Kidney epithelial cell (primary cell): ENCODE measurements around the gene FAM221A. TPM values are rescaled to one million over a fixed set of nuclear protein-coding genes. Genes with fewer than 3 reads are reported as not detected.
A peak's percentile ranks its signal among the peaks of the same experiment; 100 is the strongest.

Experiments used
- DNase-seq: peaks from one replicate; pipeline ENCODE4 v3.0.0-alpha.2; 2010; ENCODE audit warnings: low read depth
- H3K27me3 ChIP-seq: 2 replicates; pipeline ENCODE4 v1.6.0; 2011; ENCODE audit warnings: low read length; ENCODE audit not compliant: control insufficient read depth, insufficient read depth
- H3K36me3 ChIP-seq: 2 replicates; pipeline ENCODE4 v1.5.1; 2011; ENCODE audit warnings: low read length; ENCODE audit not compliant: control insufficient read depth, insufficient read depth
- H3K4me3 ChIP-seq: 2 replicates; pipeline ENCODE4 v1.5.1; 2011; ENCODE audit warnings: low read depth, mild to moderate bottlenecking, control low read depth, low read length
- total RNA-seq: library from RNA; depleted of rRNA; stranded (reverse); fragments of >200 nt; gene quantifications from 2 replicates; pipeline ENCODE4 v1.2.3, GENCODE V29; 2015
- TF ChIP-seq, protein P1 (sequence below): IDR thresholded peaks from 2 replicates; pipeline ENCODE4 v1.5.1; 2011; ENCODE audit warnings: mild to moderate bottlenecking, moderate library complexity, low read length, control low read depth, inconsistent platforms; ENCODE audit not compliant: insufficient read depth, poor library complexity, severe bottlenecking

FAM221A gene
- total RNA-seq, 1 donor from 2014 or later: 15.5 TPM

DNA sequence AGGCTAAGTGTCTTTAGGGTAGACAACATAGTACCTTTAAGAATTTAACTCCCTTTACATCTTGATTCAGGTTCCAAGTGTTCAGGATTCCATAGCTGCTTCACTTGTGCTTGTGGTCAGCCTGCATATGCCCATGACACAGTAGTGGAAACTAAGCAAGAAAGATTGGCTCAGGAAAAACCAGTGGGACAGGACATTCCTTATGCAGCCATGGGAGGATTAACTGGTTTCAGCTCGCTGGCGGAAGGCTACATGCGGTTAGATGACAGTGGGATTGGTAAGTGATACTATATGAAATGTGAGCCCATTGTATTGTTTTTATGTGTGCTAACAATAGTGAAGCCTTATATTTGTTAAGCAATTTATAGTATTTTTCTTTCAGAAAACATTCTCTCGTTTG is 11.3 kb downstream of the FAM221A start:
- no peak for DNase-seq
- no peak overlapping the region for H3K4me3 ChIP-seq
- TF ChIP-seq, protein P1, sequence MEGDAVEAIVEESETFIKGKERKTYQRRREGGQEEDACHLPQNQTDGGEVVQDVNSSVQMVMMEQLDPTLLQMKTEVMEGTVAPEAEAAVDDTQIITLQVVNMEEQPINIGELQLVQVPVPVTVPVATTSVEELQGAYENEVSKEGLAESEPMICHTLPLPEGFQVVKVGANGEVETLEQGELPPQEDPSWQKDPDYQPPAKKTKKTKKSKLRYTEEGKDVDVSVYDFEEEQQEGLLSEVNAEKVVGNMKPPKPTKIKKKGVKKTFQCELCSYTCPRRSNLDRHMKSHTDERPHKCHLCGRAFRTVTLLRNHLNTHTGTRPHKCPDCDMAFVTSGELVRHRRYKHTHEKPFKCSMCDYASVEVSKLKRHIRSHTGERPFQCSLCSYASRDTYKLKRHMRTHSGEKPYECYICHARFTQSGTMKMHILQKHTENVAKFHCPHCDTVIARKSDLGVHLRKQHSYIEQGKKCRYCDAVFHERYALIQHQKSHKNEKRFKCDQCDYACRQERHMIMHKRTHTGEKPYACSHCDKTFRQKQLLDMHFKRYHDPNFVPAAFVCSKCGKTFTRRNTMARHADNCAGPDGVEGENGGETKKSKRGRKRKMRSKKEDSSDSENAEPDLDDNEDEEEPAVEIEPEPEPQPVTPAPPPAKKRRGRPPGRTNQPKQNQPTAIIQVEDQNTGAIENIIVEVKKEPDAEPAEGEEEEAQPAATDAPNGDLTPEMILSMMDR: no peak
- no peaks in the 10 kb centered on the region for H3K36me3 ChIP-seq
- H3K27me3 ChIP-seq: no peaks in the 10 kb centered on the region

DNA sequence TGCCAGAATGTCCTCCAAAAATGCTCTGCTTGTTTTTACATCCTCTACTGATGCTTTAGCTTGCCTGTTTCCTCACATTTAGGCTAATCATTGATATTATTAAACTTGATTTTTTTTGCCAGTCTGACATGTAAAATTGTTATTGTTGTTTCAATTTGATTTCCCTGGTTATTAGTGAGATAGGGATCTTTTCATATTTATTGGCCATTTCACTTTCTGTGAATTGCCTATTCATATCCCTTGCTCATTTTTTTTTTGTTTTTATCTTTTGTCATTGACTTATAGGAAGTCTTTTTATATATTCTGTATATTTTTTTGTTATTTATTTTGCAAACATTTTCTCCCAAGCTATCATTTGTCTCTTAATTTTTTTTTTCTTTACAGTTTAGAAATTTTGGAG is 13.2 kb downstream of the FAM221A start:
- H3K36me3 ChIP-seq: no peaks in the 10 kb centered on the region
- H3K27me3 ChIP-seq: no peaks in the 10 kb centered on the region
- TF ChIP-seq, protein P1: no peak
- H3K4me3 ChIP-seq: no peak overlapping the region
- no peak for DNase-seq

DNA sequence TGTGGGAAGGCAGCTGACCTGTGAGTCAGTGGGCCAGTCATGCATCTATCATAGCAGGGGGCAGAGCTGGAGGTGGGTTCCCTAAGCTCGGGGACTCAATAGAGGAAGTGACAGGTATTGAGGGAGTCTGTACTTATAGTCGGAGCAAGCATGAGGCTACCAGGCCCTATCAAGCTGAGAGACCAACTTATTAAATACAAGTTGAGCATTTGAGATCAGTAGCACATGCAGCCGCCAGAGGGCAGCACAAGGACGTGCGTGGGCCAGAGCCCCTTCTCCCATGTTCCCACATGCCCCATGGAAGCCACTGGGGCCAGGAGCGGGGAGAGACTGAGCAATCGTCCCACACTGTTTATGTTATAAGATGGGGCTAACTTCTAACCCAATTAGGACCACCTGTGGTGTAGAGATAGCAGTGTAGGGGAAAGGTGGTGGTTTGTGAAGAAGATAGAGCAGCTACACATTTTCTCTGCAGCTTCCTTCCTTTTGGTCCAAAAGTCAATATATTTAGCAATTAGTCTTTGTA is 17.0 kb downstream of the FAM221A start:
- Histone ChIP-seq H3K4me3 (no peak overlapping the region), H3K36me3 (peaks cover 1% of the 10 kb centered on the region), H3K27me3 (no peaks in the 10 kb centered on the region)
- no peak for DNase-seq
- TF ChIP-seq, protein P1: peak; percentile 70

DNA sequence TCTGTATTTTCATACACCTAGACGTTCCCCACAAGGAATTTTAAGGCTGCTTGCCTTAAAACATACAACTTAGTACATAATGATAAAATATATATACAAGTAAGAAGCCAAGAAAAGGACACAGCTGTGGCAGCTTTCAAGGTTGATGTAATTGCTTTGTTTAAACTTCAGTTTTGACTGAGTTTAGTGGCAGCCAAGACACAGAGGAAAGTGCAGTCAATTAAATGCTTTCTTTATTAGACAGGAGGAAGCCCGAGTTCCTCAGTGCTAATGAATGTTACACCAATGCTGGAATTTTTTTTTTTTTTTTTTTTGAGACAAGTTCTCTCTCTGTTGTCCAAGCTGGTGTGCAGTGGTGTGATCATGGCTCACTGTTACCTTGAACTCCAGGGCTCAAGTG is 18.8 kb downstream of the FAM221A start:
- Histone ChIP-seq H3K27me3 (no peaks in the 10 kb centered on the region), H3K36me3 (peaks cover 1% of the 10 kb centered on the region), H3K4me3 (no peak overlapping the region)
- DNase-seq: no peak
- TF ChIP-seq, protein P1: no peak

DNA sequence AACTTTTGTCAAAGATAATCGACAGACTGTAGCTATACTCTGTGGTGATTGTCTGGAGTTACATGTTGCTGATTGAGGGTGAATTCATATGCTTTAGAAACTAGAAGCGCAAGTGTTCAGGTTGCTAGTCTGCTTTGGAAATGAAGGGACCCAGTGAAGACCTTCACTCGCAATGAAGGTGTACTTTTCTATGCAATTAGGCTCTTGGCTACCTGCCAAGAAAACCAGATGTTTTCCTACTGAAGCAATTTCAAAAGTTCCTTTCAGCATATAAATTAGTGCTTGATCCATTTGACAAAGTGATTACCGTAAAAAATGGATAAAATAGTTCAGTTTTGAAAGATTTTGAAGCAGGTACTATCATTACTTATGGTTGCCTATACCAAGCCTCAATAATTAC is 20.0 kb downstream of the FAM221A start:
- H3K4me3 ChIP-seq: no peak overlapping the region
- DNase-seq: no peak
- H3K27me3 ChIP-seq: no peaks in the 10 kb centered on the region
- TF ChIP-seq, protein P1: no peak
- peaks cover 1% of the 10 kb centered on the region for H3K36me3 ChIP-seq

DNA sequence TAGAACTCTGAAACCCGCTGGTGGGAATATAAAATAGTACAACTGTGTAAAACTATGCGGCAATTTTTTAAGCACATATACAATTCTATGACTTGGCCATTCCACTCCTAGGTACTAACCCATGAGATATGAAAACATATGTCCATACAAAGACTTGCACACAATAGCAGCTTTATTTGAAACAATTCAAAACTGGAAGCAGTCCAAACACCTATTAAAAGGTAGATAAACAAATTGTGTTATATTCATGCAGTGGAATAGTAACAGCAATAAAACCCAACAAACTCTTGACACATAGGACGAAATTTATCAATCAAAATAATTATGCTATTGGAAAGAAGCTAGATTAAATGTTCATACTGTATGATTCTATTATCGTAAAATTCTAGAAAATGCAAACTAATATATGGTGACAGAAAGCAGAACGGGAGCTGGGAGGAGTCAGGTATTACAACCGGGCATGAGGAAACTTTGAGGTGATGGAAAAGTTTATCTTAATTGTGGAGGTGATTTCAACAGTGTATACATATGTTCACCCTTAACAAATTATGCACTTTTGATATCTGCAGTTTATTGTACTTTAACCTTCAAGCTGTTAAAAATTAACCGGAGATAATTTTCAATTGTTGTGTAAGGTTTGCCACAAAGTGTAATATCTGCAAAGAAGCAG is 29.2 kb downstream of the FAM221A start:
- Histone ChIP-seq H3K4me3 (no peak overlapping the region), H3K36me3 (no peaks in the 10 kb centered on the region), H3K27me3 (no peaks in the 10 kb centered on the region)
- DNase-seq: no peak
- TF ChIP-seq, protein P1: no peak
